Endothelial cell (in vitro differentiated cells): Measurements from ENCODE around the gene ENDOG. TPM values are rescaled to one million over a fixed set of nuclear protein-coding genes. Genes with fewer than 3 reads are reported as not detected.

Experiments used
- DNase-seq: peaks from one replicate; pipeline ENCODE4 v3.0.0; 2021; ENCODE audit warnings: low spot score
- H3K27ac Mint-ChIP-seq: one replicate; pipeline ENCODE4 v1.8.0; 2021; ENCODE audit warnings: mixed read lengths, inconsistent platforms; ENCODE audit not compliant: unreplicated experiment
- H3K27me3 Mint-ChIP-seq: one replicate; pipeline ENCODE4 v1.8.0; 2021; ENCODE audit warnings: mild to moderate bottlenecking, moderate library complexity, mixed read lengths, inconsistent platforms; ENCODE audit not compliant: unreplicated experiment
- H3K36me3 Mint-ChIP-seq: one replicate; pipeline ENCODE4 v1.8.0; 2021; ENCODE audit warnings: mild to moderate bottlenecking, low read depth, mixed read lengths, inconsistent platforms; ENCODE audit not compliant: unreplicated experiment
- H3K4me1 Mint-ChIP-seq: one replicate; pipeline ENCODE4 v1.8.0; 2021; ENCODE audit warnings: mild to moderate bottlenecking, mixed read lengths, inconsistent platforms; ENCODE audit not compliant: unreplicated experiment
- H3K4me3 Mint-ChIP-seq: one replicate; pipeline ENCODE4 v1.8.0; 2021; ENCODE audit warnings: mild to moderate bottlenecking, mixed read lengths, inconsistent platforms; ENCODE audit not compliant: unreplicated experiment
- H3K9me3 Mint-ChIP-seq: one replicate; pipeline ENCODE4 v1.8.0; 2021; ENCODE audit warnings: mixed read lengths, inconsistent platforms; ENCODE audit not compliant: unreplicated experiment
- CTCF ChIP-seq: fragments of 200-600 bp; sonication (generic); IDR thresholded peaks from one replicate; pipeline ENCODE4 v1.5.0; 2021; ENCODE audit warnings: antibody characterized with exemption; ENCODE audit not compliant: unreplicated experiment
- total RNA-seq: library from RNA; stranded (reverse); fragmentation: NEBNext Ultra II Directional; extraction: Animal tissue kit (Norgen Biotek cat#: 25700); gene quantifications from one replicate; pipeline ENCODE4 v1.2.1, GENCODE V29; 2021; ENCODE audit not compliant: unreplicated experiment

ENDOG gene
- total RNA-seq, 1 donor from 2014 or later = 8.1 TPM

- DNase-seq = no peak
- peaks cover 1% of the 10 kb centered on the region for H3K27me3 Mint-ChIP-seq
- no peaks in the 10 kb centered on the region for H3K4me1 Mint-ChIP-seq
- H3K36me3 Mint-ChIP-seq = peaks cover 14% of the 10 kb centered on the region
- H3K27ac Mint-ChIP-seq = no peak overlapping the region
- no peaks in the 10 kb centered on the region for H3K9me3 Mint-ChIP-seq
- H3K4me3 Mint-ChIP-seq = no peak overlapping the region
- no peak for TF ChIP-seq CTCF
These were observed 9.2 kb upstream of the ENDOG start for GRCh38 chr9:128809036-128809599.

- Mint-ChIP-seq H3K9me3 (no peaks in the 10 kb centered on the region), H3K4me1 (no peaks in the 10 kb centered on the region), H3K27ac (no peak overlapping the region), H3K4me3 (peak overlapping the region; percentile 49), H3K27me3 (peaks cover 1% of the 10 kb centered on the region), H3K36me3 (peaks cover 14% of the 10 kb centered on the region)
- peak; percentile 27 for TF ChIP-seq CTCF
- DNase-seq = no peak
These were observed 8.5 kb upstream of the ENDOG start for GRCh38 chr9:128809831-128810230.

- Mint-ChIP-seq H3K9me3 (no peaks in the 10 kb centered on the region), H3K36me3 (peaks cover 14% of the 10 kb centered on the region), H3K4me3 (no peak overlapping the region), H3K4me1 (no peaks in the 10 kb centered on the region), H3K27ac (no peak overlapping the region), H3K27me3 (peaks cover 1% of the 10 kb centered on the region)
- TF ChIP-seq CTCF = no peak
- DNase-seq = no peak
These were observed 7.4 kb upstream of the ENDOG start for GRCh38 chr9:128810873-128811272.

- Mint-ChIP-seq H3K4me1 (peaks cover 3% of the 10 kb centered on the region), H3K9me3 (no peaks in the 10 kb centered on the region)
These were observed 777 bp downstream of the ENDOG start for GRCh38 chr9:128818839-128819715.

More at GRCh38 chr9:128818839-128819715, 777 bp downstream of the ENDOG start:
- H3K27ac Mint-ChIP-seq = peak overlapping the region; percentile 36
- no peak for TF ChIP-seq CTCF
- peak overlapping the region; percentile 81 for H3K4me3 Mint-ChIP-seq
- H3K27me3 Mint-ChIP-seq = peaks cover 8% of the 10 kb centered on the region
- H3K36me3 Mint-ChIP-seq = peaks cover 9% of the 10 kb centered on the region
- peak; percentile 42 for DNase-seq
